ENCODE measurements around the gene GJB3. TPM values are rescaled to one million over a fixed set of nuclear protein-coding genes. Genes with fewer than 3 reads are reported as not detected.

GJB3 gene
- total and polyA plus RNA-seq, 8 donors = 0.09 to 0.72 (median 0.15) TPM; not detected in 1

GRCh38 chr1:34833711-34834110 is 52.7 kb downstream of the GJB3 start:
- 81 to 90% methylated on average over 1 of the region's 1 CpG for WGBS, 2 donors
- H3K4me1 ChIP-seq = no peaks in the 10 kb centered on the region
- H3K27me3 ChIP-seq = no peaks in the 10 kb centered on the region
- H3K9me3 ChIP-seq = no peaks in the 10 kb centered on the region
- no peak for TF ChIP-seq CTCF (IDR thresholded peaks at IDR 0.05)
- no peak for FAIRE-seq
- intact Hi-C loops (cut with DNase I) = no loop called here
- no peak for DNase-seq
- no peaks in the 10 kb centered on the region for H3K36me3 ChIP-seq
- H3K4me3 ChIP-seq = no peak overlapping the region
- ATAC-seq = no peak
- H3K27ac ChIP-seq = no peak overlapping the region

Other genes starting within 250 kb of the GJB3 start
- gene GJB5, start 26.2 kb upstream of the GJB3 start, total RNA-seq = not detected
- not detected for gene GJB5, start 26.2 kb upstream of the GJB3 start, polyA plus RNA-seq
- gene GJB4, start 21.5 kb upstream of the GJB3 start, total RNA-seq = under 1 TPM in 1 of 6 donors, not detected in 5; 0.12 TPM
- not detected for gene GJB4, start 21.5 kb upstream of the GJB3 start, polyA plus RNA-seq
- 1 to 10 TPM; 1.1 to 6.7 (median 1.4) TPM for gene GJA4, start 11.8 kb downstream of the GJB3 start, total RNA-seq
- 1 to 10 TPM; 1.7 to 4.0 TPM for gene GJA4, start 11.8 kb downstream of the GJB3 start, polyA plus RNA-seq
- gene SMIM12, start 78.5 kb downstream of the GJB3 start, total RNA-seq = 10 to 100 TPM in 5 of 6 donors, 1 to 10 TPM in 1; 8.3 to 18.5 (median 14.3) TPM
- gene SMIM12, start 78.5 kb downstream of the GJB3 start, polyA plus RNA-seq = 10 to 100 TPM in 1 of 2 donors, 1 to 10 TPM in 1; 6.2 to 17.1 TPM
- 1 to 10 TPM in 3 of 6 donors, under 1 TPM in 3; 0.53 to 1.8 (median 1.3) TPM for gene DLGAP3, start 148.4 kb downstream of the GJB3 start, total RNA-seq
- gene DLGAP3, start 148.4 kb downstream of the GJB3 start, polyA plus RNA-seq = 1 to 10 TPM; 1.3 to 1.8 TPM
- gene TMEM35B, start 204.1 kb downstream of the GJB3 start, total RNA-seq = 10 to 100 TPM; 10.7 to 21.5 (median 12.8) TPM
- 10 to 100 TPM; 14.5 to 33.8 TPM for gene TMEM35B, start 204.1 kb downstream of the GJB3 start, polyA plus RNA-seq